ENCODE results near the gene CACFD1.

DNA sequence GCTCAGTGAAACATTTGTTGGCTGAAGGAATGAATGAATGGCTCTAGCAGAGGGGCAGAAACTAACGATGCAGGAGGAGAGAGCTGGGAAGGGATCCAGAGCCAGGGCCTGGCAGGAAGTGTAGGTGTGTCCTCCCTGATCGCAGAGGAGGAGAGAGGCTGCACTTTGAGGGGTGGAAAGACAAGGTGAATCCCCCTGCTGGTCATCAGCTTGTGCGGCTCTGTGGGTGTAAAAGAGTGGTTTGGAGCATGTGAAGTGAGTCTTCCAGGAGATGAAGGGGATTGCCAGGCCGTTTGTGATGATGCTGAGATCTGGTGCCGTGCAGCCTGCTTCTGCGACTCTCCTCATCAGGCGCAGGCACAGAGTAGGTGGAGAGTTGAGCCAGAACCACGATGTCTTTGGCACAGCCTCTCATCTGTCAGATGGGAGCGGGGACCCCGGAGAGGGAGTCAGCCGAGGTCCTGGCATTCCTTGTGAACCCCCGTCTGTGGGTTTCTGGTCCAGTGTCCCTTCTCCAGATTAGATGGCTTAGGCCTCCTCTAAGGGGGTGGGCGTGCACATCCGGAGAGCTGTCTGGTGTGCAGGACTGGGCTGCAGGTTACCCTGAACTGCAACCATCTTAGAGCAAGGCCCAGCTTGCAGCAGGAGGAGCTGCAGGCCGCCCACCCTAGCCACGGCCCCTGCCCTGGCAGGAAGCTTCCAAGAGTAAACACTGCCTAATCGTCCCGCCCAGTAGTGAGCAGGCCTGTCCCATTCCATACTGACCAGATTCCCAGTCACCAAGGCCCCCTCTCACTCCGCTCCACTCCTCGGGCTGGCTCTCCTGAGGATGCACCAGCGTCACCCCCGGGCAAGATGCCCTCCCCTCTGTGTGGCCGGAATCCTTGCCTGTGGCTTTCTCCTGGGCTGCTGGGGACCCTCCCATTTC is 37.9 kb upstream of the CACFD1 start, which contains the start of gene ADAMTS13:
- no peak for TF ChIP-seq CTCF (IDR thresholded peaks at IDR 0.05)
- no peak for TF ChIP-seq POLR2A (IDR thresholded peaks at IDR 0.05)

Data from tibial nerve (tissue), 3 donors.